GM12873 (cell line): ENCODE measurements around the gene PARD3.

Experiments used
- TF ChIP-seq, protein P1 (sequence below): IDR thresholded peaks from 2 replicates; pipeline ENCODE4 v1.5.1; 2012; ENCODE audit warnings: low read depth, mild to moderate bottlenecking, moderate library complexity, low read length, control low read depth; ENCODE audit not compliant: insufficient read depth; ENCODE audit errors: missing control alignments

Gene PARD3

DNA sequence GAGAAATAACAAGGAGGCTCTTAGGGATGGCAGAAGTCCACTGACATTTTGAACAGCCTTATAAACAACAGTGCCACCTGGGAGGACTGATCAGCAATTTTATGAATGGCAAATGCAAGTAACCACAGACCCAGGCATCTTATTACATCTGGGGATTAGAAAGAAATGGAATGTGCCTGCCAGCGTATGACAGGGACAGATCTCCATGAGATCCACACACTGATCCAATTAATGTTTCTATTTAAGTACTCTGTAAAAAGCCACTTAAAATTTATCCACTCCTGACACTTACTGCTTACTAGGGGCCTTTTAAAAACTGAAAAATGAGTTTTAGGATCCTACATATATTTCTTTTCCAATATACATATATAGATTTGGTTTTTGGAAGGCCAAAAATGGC is 28.6 kb downstream of the PARD3 start:
- TF ChIP-seq, protein P1, sequence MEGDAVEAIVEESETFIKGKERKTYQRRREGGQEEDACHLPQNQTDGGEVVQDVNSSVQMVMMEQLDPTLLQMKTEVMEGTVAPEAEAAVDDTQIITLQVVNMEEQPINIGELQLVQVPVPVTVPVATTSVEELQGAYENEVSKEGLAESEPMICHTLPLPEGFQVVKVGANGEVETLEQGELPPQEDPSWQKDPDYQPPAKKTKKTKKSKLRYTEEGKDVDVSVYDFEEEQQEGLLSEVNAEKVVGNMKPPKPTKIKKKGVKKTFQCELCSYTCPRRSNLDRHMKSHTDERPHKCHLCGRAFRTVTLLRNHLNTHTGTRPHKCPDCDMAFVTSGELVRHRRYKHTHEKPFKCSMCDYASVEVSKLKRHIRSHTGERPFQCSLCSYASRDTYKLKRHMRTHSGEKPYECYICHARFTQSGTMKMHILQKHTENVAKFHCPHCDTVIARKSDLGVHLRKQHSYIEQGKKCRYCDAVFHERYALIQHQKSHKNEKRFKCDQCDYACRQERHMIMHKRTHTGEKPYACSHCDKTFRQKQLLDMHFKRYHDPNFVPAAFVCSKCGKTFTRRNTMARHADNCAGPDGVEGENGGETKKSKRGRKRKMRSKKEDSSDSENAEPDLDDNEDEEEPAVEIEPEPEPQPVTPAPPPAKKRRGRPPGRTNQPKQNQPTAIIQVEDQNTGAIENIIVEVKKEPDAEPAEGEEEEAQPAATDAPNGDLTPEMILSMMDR: no peak

DNA sequence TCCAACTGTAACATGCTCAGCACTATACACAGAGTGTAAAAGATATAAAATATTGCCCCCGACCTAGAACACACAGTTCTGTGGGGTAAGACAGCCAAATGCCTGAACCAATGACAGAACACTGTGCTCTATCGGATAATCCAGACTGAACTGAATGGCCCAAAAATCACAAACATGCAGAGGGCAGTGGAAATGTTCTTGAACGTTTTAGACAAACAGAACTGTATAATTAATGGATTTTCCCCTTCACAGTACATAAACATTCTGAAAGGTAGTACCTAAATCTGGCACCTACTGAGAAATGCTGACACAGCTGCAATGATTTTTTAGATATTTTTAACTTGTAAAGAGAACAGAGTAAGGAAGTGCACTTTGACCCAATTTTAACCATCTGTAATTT is 33.4 kb downstream of the PARD3 start:
- TF ChIP-seq, protein P1: no peak

DNA sequence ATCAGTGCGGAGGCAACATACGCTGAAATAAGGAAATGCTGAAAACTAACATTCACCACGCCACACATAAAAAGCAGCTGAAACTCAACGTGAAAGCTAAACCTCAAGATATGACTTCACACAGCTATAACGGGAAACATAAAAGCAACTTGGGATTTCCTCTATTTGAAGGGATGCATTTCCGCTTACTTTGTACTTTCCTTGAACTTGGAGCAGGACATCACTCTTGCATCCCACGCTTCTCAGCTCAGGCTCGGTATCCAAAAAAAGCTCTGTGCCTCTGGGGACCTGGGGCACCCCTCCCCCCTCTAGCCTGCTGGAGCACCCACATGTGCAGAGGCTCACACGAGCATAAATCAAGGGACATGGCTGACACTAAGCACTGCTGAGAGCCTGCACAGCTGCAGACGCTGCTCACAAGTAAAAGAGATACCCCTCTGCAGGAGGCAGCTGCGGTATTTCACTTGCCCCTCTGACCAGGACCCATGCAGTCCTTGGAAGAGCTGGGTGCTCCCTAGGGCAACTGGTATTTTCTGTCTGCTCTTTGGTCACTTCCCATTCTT is 34.2 kb downstream of the PARD3 start:
- TF ChIP-seq, protein P1: no peak

DNA sequence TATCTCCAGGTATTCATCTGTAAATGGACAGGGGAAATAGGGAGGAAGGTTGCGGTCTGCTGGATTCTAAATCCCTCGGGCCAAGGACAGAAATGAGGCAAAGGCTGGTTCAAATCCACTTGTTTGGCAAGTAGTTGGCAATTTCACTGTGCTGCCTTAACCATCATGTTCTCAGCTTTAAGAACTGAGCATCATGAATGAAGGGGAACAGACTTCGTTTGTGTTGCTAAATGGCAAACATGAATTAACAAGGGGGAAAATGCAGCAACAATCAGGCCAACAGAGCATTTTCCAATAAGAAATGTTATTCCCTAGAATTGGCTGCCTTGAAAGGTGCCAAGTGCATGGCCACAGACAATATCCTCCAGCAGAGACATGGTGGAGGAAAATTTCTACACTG is 36.9 kb downstream of the PARD3 start:
- TF ChIP-seq, protein P1: no peak

DNA sequence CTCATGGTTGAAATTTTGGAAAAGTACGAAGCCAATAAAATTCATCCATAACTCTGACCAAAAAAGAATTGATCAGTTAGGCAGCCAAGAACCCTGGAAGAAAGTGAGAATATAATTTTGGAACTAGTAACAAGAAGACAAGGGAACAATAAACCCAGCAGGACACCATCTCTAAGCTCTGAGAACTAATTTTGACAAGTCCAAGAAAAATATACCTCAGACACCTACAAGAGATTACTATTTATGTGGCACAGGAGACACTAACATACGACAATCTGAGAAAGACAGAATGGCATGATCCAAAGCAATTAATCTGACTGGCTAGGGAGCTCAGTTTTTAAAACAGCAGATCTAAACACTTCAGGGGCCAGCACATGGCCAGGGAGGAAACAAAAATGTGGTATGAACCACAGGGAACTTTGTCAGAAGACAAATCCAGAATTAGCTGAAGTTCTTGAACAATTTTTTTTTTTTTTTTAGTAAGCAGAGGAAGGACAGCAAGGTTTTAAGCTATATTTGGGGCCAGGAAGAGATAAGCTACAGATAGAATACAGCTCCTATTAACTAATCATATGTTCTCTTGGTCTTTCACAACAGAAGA is 38.9 kb downstream of the PARD3 start:
- TF ChIP-seq, protein P1: no peak

DNA sequence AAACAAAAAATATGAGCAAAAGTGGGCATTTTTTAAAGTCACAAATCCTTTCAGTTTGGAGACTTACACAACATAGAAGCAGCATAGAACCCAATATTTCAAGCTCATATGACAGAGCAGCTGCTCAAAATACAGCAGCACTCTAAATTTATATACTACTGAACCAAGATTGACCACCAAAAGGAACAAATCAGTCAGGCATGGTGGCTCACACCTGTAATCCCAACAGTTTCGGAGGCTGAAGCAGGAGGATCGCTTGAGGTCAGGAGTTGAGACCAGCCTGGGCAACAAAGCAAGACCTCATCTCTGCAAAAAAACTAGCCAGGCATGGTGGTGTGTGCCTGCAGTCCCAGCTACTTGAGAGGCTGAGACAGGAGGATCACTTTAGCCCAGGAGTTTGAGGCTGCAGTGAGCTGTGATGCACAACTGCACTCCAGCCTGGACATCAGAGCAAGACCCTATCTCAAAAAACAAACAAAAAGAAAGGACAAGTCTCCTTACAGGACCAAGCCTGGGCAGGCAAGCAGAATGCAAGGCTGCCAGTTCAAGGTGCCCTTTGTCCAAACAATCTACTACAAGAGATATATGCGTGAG is 40.0 kb downstream of the PARD3 start:
- TF ChIP-seq, protein P1: no peak

DNA sequence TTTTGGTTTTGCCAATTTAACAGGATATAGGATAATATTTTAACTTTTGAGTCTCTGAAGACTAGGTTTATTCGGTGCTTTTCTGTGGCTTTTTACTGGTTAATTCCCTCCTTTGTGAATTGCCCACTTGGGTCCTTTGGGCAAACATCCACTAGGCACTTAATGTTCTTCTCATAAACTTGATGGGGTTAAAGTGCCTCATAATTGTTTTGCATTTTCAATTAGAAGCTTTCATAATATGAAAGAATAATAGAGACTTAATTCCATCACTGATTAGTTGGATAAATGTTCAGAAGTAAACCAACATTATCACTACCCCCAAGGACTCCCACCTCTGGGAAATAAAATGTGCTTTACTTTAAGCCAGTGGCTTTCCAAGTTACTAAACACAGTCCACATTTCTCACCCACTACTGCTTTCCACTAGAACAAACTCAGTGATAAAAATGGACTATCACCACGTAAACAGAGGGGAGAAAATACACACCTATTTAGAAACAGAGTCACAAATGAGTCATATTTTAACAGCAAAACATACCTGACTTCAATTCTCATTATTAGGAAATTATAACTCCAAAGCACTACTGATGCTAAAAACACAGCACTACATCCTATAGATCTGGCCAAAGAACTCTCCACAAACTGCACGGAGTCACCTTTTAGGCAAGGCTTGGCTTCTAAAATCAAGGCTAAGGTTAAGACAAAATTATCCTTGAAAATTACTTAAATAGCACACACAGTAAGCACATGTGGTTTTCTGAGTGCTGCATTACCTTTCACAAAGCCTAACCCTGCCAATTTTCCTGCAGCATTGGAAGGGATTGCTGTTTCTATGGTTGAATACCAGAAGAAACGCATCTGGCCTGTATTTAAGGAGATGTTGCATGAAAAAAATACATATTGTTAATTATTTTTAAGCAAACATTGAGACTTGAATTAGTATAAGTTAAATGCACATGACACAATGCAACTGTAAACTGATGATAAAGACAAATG is 41.2 kb downstream of the PARD3 start:
- TF ChIP-seq, protein P1: no peak
